Measurements from ENCODE around the gene ZNF446.

DNA sequence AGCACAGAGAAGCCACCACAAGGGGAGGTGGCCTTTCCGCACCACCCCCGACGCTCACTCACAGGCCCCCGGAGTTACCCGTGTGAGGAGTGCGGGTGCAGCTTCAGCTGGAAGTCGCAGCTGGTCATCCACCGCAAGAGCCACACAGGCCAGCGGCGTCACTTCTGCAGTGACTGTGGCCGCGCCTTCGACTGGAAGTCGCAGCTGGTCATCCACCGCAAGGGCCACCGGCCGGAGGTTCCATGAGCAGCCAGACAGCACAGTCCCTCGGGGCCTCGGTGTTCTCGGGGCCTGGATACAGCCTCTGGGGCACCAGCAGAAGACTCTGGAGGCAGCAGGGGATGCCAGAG is 4.3 kb downstream of the ZNF446 start:
- no peak for TF ChIP-seq EP300 (IDR thresholded peaks at IDR 0.05)
- no peak for TF ChIP-seq POLR2A (IDR thresholded peaks at IDR 0.05)
- TF ChIP-seq, protein P1, sequence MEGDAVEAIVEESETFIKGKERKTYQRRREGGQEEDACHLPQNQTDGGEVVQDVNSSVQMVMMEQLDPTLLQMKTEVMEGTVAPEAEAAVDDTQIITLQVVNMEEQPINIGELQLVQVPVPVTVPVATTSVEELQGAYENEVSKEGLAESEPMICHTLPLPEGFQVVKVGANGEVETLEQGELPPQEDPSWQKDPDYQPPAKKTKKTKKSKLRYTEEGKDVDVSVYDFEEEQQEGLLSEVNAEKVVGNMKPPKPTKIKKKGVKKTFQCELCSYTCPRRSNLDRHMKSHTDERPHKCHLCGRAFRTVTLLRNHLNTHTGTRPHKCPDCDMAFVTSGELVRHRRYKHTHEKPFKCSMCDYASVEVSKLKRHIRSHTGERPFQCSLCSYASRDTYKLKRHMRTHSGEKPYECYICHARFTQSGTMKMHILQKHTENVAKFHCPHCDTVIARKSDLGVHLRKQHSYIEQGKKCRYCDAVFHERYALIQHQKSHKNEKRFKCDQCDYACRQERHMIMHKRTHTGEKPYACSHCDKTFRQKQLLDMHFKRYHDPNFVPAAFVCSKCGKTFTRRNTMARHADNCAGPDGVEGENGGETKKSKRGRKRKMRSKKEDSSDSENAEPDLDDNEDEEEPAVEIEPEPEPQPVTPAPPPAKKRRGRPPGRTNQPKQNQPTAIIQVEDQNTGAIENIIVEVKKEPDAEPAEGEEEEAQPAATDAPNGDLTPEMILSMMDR (IDR thresholded peaks at IDR 0.05) = no peak
